CD4-positive, alpha-beta T cell treated with Interleukin-1 beta for 1 hour (primary cell): Measurements from ENCODE around the gene NTF3.

Experiments
- DNase-seq, 2 donors: peaks; one replicate each; pipeline ENCODE4 v3.0.0-alpha.2; 2020 to 2022

Gene NTF3

GRCh38 chr12:5433081-5433844 is 1.4 kb downstream of the NTF3 start:
- no peak for DNase-seq

DNA sequence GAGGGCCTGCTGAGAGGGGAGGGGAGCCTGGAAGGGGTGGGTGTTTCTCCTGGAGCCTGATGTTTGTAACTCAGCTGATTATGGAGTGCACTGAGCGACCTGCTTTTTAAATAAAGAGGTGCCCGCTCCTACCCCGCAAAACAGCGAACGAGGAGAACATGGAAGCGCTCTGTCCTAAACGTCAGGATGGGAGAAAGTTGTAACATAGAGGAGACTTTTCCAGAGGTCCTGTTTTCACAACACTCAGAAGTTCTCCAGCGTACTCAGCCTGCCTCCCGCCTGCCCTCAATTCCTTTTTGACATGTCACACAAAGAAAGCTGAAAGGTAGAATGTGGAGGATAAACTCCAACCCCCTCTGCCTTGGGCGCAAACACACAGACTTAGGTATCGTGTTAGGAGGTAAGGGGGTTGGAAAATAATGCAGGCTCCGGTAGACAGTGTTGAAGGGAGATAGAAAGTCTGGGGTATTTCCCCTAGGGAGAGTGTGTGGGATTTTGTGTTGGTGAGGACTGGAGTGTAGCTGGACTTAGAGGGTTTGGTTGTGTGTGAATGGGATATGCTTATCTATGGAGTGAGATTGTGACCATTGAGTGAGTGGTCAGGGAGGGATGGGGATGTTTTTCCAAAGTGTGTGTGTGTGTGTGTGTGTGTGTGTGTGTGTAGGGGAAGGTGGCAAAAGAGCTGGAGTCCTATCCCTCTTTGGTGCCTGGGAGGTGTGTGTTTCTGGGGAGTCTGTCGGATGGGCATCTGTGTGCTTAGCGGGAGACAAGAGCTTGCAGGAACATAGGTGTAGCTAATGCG is 2.1 kb downstream of the NTF3 start:
- no peak for DNase-seq

DNA sequence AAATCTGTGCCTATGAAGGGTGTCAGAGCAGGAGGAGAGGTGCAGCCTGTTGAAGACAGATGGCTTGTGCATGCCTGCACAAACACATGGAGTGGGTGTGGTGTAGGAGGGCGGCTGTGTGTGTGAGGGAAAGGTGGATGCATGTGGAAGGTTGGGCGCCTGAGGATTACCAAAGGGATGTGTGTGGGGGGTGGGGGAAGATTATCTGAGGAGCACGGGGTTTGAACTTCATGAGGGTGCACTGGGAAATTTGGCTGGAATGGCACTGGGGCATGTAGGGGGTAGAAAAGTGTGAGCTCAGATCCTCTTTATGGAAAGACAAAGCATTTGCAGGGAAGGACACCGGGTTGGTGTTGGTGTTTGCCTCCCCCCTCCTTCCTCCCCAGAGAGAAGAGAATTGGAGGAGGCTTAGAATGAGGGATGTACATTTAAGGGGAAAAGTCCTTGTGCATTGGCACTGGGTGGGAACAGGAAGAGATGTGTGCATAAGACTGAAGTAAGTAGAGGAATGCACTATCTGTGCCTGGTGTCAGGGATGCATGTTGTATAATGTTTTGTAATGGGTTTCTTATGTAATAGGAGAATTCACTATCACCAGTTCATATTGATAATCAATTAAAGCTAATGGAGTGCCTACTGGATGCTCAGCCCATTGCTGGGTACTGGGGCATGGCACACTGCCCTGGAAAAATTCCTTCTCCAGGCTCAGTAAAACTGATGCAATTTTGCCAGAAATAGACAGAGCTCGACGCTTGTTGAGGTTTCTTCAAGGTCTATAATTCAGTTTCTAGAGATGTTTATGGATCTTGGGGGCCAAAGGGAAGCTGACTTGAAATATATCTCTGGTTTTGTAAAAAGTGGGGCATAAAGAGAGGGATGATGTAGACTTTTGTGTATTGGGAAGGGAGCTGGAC is 3.0 kb downstream of the NTF3 start:
- no peak for DNase-seq

DNA sequence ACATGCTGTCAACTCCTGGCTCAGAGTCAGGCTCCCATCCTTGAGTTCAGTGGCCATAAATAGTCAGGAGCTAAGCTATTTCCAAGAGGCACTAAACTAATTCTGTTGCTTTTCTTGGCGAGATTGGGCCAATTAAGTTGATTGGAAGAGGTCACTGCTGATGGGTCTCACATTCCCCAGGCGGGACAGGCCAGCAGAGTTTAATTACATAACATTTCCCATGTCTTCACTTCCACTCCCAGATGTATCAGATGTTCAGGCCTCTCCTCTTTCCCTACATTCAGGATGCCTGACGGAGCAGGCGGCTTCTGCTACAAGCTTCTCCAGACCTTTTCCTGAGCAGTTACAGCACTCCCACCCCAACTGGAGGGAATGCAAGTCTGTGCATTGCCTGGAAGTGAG is 5.3 kb downstream of the NTF3 start:
- DNase-seq, result no peak

- no peak for DNase-seq
These were observed 5.7 kb downstream of the NTF3 start for GRCh38 chr12:5437589-5437988.

- no peak for DNase-seq
These were observed 6.8 kb downstream of the NTF3 start for GRCh38 chr12:5438671-5439200.

DNA sequence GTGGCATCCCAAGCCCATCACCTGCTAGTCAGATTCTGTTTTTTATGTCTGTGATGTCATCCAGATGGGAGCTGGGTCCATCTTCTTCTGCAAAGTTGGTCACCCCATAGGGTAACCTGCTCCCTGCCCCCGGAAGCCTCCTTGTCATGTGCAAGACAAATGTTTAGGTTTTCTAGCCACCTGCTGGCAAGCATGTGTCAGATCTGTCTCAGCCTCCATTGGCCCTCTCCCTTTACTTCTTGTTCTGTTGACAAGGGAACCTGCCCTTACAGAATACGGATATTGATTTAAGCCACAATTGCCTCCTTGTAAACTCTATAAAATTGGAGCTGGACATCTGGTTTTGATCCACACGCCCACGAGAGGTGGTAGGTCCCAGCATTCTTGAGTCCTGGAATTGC is 7.5 kb downstream of the NTF3 start:
- DNase-seq, result no peak

DNA sequence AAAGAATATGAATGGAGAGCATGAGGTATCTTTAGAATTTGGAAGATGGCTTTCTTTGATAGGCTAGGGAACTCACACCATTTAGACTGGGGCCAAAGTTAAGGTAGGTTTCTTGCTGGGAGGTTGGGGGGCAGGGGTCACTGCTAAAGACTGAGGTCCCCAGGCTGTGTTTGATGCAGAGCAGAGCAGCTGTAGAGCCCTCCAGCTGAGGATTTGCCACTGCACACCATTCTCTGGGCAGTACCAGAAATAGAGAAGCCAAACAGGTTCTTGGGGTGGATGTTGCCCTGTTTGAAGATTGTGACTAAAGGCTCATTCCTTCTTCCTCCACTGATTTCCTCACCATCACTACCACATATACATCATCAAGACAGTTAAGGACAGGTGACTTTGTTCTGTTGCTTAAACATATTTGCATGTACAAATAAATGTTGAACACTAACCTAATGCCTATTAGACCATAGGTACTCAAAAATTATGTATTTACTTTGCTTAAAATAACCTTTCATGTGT is 7.9 kb downstream of the NTF3 start:
- no peak for DNase-seq

GRCh38 chr12:5440978-5441377 is 9.1 kb downstream of the NTF3 start:
- DNase-seq, result no peak

DNA sequence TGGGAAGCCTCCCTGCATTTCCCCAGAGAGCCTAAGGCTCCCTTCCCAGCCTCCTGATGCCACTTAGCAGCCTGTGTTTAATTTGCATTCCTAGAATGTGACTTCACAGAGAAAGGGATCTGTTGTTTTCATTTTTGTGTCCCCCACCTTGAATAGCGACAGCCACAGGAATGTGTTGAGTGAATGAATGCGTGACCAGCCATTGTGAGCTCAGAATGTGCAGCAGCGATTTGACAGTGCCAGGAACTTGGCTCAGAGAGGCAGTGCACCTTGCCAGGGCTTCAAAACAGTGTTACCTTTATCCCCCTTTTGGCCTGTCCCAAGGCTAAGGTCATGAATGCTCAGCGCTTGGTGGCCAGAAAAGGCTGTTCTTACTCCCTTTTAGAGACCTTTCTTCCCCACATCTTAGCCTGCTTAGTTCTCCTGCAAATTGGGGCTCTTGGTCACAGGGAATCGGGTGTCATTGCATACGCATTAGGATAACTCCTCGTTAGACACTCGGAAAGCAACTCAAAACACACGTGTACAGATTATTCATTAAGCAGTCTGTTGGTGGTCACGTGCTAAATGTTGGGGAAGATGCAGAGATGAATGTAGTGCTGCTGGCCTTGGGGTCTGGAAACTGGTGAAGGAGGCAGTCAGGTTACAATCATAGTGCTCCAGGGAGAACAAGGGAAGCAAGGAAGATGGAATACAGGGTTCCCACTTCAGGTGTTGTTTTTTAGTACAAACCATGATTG is 9.8 kb downstream of the NTF3 start:
- no peak for DNase-seq

DNA sequence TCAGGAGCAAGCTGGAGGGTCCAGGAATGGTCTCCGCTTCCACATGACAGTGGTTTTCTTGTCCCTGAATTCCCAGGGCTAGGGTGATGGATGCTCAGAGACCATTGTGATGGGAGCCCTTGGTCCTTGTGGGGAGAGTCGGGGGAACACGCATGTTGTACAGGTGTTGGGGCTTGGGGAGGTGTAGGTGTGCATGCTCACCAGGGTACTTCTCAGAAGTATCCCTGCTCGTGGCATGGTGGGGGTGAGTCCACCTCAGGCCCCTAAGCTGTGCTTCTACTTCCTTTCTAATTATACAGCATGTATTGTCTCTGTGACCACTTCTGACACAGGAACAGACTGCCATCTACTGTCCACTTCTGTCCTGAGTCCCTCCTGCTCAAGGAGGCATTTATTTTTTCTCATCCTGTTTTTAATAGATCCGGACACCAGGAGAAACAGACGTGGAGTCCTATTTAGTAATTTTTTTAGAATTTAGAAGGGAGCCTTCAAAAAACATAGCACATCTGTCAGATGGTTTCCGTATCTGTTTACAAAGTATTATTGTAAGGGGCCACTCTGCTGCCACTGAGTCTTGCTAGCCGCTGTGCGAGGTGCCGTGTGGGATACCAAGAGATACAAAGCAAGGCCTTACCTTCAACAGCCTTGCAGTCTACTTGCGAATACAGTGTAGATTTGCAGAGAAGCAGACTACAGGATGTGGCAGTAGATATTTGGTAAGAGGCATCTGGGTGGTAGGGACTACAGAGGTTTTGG is 10.5 kb downstream of the NTF3 start:
- no peak for DNase-seq

- no peak for DNase-seq
These were observed 12.6 kb downstream of the NTF3 start for GRCh38 chr12:5444520-5444919.

DNA sequence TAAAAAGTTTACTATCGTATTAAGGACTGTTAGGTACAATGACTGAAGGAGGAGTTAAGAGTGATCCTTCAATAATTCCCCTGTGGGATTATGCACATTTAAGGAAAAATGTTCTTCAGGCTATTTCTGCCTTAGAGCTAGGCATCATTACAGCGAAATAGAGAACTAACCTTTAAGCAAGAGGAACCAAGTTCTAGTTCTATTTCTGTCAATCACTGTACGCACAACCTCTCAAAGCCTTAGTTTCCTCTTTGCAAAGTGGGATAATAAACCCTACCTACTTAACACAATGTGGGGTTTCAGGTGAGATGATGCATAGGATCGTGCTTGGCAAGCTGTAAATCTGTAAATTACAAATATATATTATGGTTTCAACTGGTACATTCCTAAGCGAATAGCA is 15.4 kb downstream of the NTF3 start:
- no peak for DNase-seq

DNA sequence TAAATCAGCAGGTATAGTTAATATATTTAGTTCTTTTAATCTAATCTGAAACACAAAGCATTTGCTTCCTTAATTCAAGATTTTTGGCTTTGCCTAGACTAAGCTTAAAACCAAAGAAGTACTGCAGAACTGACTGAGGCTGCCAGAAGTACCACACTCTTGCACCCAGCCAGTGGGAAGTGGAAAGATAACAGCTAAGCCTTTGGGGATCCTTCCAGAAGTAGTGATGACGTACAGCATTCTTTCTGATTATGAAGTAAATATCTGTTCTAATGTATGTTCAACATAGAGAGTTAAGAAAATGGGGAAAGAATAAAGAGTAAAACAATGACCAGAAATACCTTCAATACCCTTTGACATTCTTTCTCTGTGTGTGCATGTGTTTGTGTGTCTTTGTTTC is 19.3 kb downstream of the NTF3 start:
- no peak for DNase-seq

GRCh38 chr12:5452569-5452968 is 20.7 kb downstream of the NTF3 start:
- no peak for DNase-seq

GRCh38 chr12:5453466-5453865 is 21.6 kb downstream of the NTF3 start:
- DNase-seq, result no peak

DNA sequence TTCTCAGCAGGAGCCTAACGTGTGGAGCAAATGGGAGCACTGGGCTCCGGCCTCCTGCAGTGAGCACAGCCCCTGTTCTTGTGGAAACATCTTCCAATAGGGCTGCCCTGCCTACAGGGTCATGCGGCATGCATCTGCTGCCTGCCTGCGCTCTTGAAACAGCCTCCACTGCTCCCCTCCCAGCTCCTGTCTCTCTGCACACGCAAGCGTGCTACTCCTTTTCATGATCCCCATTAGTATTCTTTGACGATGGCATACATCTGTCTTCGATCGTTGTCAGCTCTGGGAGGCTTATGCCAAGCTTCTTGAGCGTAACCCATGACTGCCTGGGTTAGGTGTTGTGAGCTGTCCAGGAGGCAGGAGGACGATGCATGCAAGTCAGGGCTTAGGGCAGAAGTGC is 23.1 kb downstream of the NTF3 start:
- DNase-seq, result no peak

DNA sequence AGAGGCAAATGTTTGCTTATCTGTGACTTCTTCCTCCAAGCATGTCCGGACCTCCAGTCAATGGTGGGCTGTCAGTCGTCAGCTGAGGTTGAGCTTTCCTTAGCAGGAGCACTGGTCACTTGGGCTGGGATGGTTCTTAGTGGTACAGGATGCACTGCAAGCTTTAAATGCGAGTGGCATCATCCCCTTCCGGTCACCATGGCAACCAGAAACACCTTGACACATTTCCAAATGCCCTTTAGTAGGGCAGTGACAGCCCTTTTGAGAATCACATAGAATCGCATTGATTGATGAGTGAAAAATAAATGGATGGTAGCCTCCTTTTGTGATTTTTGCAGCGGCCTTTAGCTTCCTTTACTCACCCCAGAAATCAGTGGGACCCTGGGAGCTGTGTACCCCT is 24.1 kb downstream of the NTF3 start:
- DNase-seq, result no peak

DNA sequence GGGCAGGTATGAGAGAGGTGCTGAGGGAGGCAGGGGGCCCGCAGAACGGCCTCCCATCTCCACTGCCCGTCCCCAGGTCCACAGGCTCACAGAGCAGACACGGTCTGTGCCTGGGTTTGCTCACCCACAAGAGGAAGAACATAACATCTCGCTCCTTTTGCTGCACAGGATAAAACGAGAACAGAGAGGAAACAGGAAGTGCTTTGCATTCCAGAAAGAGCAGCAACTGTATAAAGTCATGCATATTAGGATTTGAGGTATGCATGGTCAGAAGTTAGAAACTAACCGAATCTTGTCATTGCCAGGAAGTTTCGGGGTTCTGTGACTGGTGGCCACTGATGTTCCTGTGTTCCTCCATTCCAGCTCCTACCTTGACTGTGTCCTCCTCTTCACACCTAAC is 25.0 kb downstream of the NTF3 start:
- DNase-seq, result no peak

- DNase-seq, result no peak
These were observed 26.5 kb downstream of the NTF3 start for GRCh38 chr12:5458229-5459050.
